ENCODE results near the gene UAP1L1. TPM values are rescaled to one million over a fixed set of nuclear protein-coding genes. Genes with fewer than 3 reads are reported as not detected.

UAP1L1 gene
- total and polyA plus RNA-seq, 2 of the 8 experiments (the other 6 are each of a cell fraction or from before 2014, with no cell fraction given), result 2.0 to 5.4 TPM

DNA sequence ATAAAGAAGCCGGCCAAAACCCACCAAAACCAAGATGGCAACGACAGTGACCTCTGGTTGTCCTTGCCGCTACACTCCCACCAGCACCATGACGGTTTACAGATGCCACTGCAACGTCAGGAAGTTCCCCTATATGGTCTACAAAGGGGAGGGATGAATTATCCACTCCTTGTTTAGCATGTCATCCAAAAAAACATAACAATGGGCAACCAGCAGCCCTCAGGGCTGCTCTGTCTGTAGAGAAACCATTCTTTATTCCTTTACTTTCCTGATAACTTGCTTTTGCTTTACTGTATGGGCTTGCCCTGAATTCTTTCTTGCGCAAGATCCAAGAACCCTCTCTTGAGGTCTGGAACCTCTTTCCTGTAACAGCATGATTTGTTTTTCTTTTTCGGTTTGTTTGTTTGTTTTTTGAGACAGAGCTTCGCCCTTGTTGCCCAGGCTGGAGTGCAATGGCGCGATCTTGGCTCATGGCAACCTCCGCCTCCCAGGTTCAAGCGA lies 2.0 kb upstream of the UAP1L1 start:
- 0 out of 2 replicates have a peak overlapping the region, but pooled peaks have one; percentile 52 for H2BK12ac ChIP-seq (ENCODE audit: low read depth, low read length)
- peaks cover 20% of the 10 kb centered on the region for H3K23me2 ChIP-seq (ENCODE audit: low read depth, low read length)
- ChIA-PET CTCF (ENCODE audit: partially characterized antibody) (interaction anchor here (0.9 to 4.6 kb wide), 9 partner anchors 9 to 146 kb away, joined by 3 to 27 read pairs (median 4); partner anchors contain the start of gene NPDC1), POLR2A (ENCODE audit: partially characterized antibody) (interaction anchor here (0.9 to 2.1 kb wide), 3 partner anchors 11 to 101 kb away, joined by 3 to 9 read pairs (median 4); partner anchors contain the start of gene MAN1B1)
- no peak overlapping the region for H3K27ac ChIP-seq (ENCODE audit: low read depth, low read length)
- H3K14ac ChIP-seq (ENCODE audit: insufficient read length), result no peak overlapping the region
- H2BK5ac ChIP-seq (ENCODE audit: low read depth, low read length), result 0 out of 2 replicates have a peak overlapping the region, but pooled peaks have one; percentile 61
- H3K4me2 ChIP-seq (ENCODE audit: insufficient read depth in 1 of 2, low read depth in 2 of 2, low read length in 2 of 2), result 0 out of 4 replicates have a peak overlapping the region, but pooled peaks of 1 of the 2 experiments have one; percentile 6
- no peak overlapping the region for H3K4ac ChIP-seq (replicated peaks; ENCODE audit: insufficient read length, low read depth, low read length)
- TF ChIP-seq HDAC6 (IDR thresholded peaks at IDR 0.05; ENCODE audit: low read depth, low read length) (no peak), PHF8 (conservative IDR thresholded peaks at IDR 0.05; ENCODE audit: low read depth, low read length) (no peak), BCL11A (IDR thresholded peaks at IDR 0.05; ENCODE audit: low read depth in 2 of 2, low read length in 2 of 2) (no peak), TEAD4 (IDR thresholded peaks at IDR 0.05; ENCODE audit: low read depth, low read length) (no peak), FOSL1 (IDR thresholded peaks at IDR 0.05; ENCODE audit: insufficient read depth, low read depth, low read length) (no peak), SP4 (IDR thresholded peaks at IDR 0.05; ENCODE audit: low read length) (no peak), BRCA1 (IDR thresholded peaks at IDR 0.05; ENCODE audit: low read depth, low read length) (no peak), KDM5A (IDR thresholded peaks at IDR 0.05; ENCODE audit: low read length) (no peak), SIN3A (conservative IDR thresholded peaks at IDR 0.05 in 1 of 2, IDR thresholded peaks at IDR 0.05 in 1 of 2; ENCODE audit: low read depth in 1 of 2, low read length in 2 of 2) (no peak), CEBPB (IDR thresholded peaks at IDR 0.05; ENCODE audit: low read depth, low read length) (peak; percentile 84), YY1 (IDR thresholded peaks at IDR 0.05; ENCODE audit: low read depth, low read length) (peak; percentile 43; the same call in 1 of the 2 replicates), SRF (IDR thresholded peaks at IDR 0.05; ENCODE audit: low read depth, low read length) (peak; percentile 75; the same call in 1 of the 2 replicates)
- TF ChIP-seq, protein P1, sequence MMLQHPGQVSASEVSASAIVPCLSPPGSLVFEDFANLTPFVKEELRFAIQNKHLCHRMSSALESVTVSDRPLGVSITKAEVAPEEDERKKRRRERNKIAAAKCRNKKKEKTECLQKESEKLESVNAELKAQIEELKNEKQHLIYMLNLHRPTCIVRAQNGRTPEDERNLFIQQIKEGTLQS (IDR thresholded peaks at IDR 0.05; ENCODE audit: insufficient read depth, low read depth, low read length), result no peak
- WGBS, 2 experiments (ENCODE audit: extremely low coverage in 1 of 2, insufficient coverage in 1 of 2, insufficient read length in 1 of 2, insufficient replicate concordance in 2 of 2, low coverage in 1 of 2, low lambda C conversion rate in 2 of 2, missing lambda C conversion rate in 1 of 2), result 82% methylated on average over 12 of the region's 12 CpGs; no CpG with 5 or more reads in 1 of the 2 experiments
- no peak overlapping the region for H3K23ac ChIP-seq (ENCODE audit: insufficient read length)
- H3K36me3 ChIP-seq (ENCODE audit: control insufficient read depth in 2 of 4, insufficient read depth in 4 of 4, low read length in 3 of 4), result no peaks in the 10 kb centered on the region; a peak in 1 of 8 replicates
- no peaks in the 10 kb centered on the region for H3K79me2 ChIP-seq (ENCODE audit: control insufficient read depth in 1 of 2, insufficient read depth in 2 of 2, low read length in 2 of 2)
- no peak overlapping the region for H2BK20ac ChIP-seq (ENCODE audit: low read length)
- peaks cover 0 to 7% of the 10 kb centered on the region in 2 experiments for H4K20me1 ChIP-seq (replicated peaks in 1 of 2; ENCODE audit: control insufficient read depth in 1 of 2, insufficient read depth in 2 of 2, low read length in 2 of 2)
- H2AK5ac ChIP-seq (ENCODE audit: low read depth, low read length), result no peak overlapping the region
- peaks cover 0 to 27% (median 19%) of the 10 kb centered on the region in 4 experiments; a peak in 6 of 7 replicates for H3K4me1 ChIP-seq (replicated peaks in 1 of 4; ENCODE audit: control insufficient read depth in 3 of 4, insufficient read depth in 4 of 4, low read length in 3 of 4)
- no peak overlapping the region for H2BK120ac ChIP-seq (replicated peaks; ENCODE audit: low read depth, low read length)
- H3K79me1 ChIP-seq (ENCODE audit: low read depth, low read length), result no peaks in the 10 kb centered on the region
- H3K9ac ChIP-seq (replicated peaks in 1 of 4; ENCODE audit: extremely low read depth in 1 of 4, low read depth in 3 of 4, low read length in 3 of 4), result no peak overlapping the region
- H2AFZ ChIP-seq (ENCODE audit: low read length), result no peak overlapping the region
- H4K91ac ChIP-seq (replicated peaks; ENCODE audit: insufficient read length, low read length), result no peak overlapping the region
- H3K27me3 ChIP-seq (replicated peaks in 1 of 4; ENCODE audit: control insufficient read depth in 3 of 4, extremely low read depth in 1 of 4, insufficient read depth in 3 of 4, low read length in 3 of 4), result peaks cover 20 to 46% (median 34%) of the 10 kb centered on the region in 4 experiments
- no peak overlapping the region for H3K56ac ChIP-seq (replicated peaks; ENCODE audit: insufficient read length, low read depth, low read length)
- no peak overlapping the region for H3K4me3 ChIP-seq (ENCODE audit: extremely low read depth in 1 of 4, insufficient read depth in 2 of 4, low read depth in 3 of 4, low read length in 4 of 4)
- H4K8ac ChIP-seq (ENCODE audit: extremely low read depth, insufficient read depth, low read length), result no peak overlapping the region; the same call in 1 of the 2 replicates
- no peak overlapping the region; the same call in 1 of the 2 replicates for H2BK15ac ChIP-seq (ENCODE audit: low read length)
- FAIRE-seq (no peak), DNase-seq (ENCODE audit: low read depth in 1 of 2, low spot score in 2 of 2) (no peak)
- no peak overlapping the region for H4K5ac ChIP-seq (ENCODE audit: insufficient read length, low read depth, low read length)
- H3K9me3 ChIP-seq (ENCODE audit: insufficient read depth in 2 of 2, low read depth in 1 of 2, low read length in 1 of 2), result no peaks in the 10 kb centered on the region
- no peak overlapping the region for H3K18ac ChIP-seq (ENCODE audit: extremely low read depth, low read length)
